ENCODE data around the gene NCAM2.

NCAM2 gene

GRCh38 chr21:21063828-21064227 is 65.6 kb downstream of the NCAM2 start:
- Histone ChIP-seq H3K27me3 (ENCODE audit: control insufficient read depth in 1 of 2, insufficient read depth in 1 of 2, low read length in 2 of 2) (no peaks in the 10 kb centered on the region), H3K27ac (ENCODE audit: low read length, poor library complexity, severe bottlenecking) (no peak overlapping the region), H3K4me1 (ENCODE audit: control insufficient read depth, insufficient read depth, low read depth, low read length) (no peaks in the 10 kb centered on the region), H2AK5ac (ENCODE audit: low read length, severe bottlenecking) (no peak overlapping the region), H2BK12ac (ENCODE audit: low read length in 2 of 2) (no peak overlapping the region), H2AFZ (ENCODE audit: low read depth, low read length) (no peak overlapping the region), H3K9me3 (ENCODE audit: control insufficient read depth, low read length) (no peaks in the 10 kb centered on the region), H3K4ac (ENCODE audit: low read depth in 1 of 2, low read length in 2 of 2) (no peak overlapping the region), H3K4me2 (ENCODE audit: low read length, poor library complexity, severe bottlenecking) (no peak overlapping the region), H3K14ac (ENCODE audit: low read length in 2 of 2) (no peak overlapping the region), H3K4me3 (ENCODE audit: insufficient read depth in 1 of 2, low read depth in 1 of 2, low read length in 2 of 2) (no peak overlapping the region), H3K9ac (ENCODE audit: low read length) (no peak overlapping the region), H3K36me3 (ENCODE audit: control insufficient read depth in 1 of 2, insufficient read depth in 2 of 2, low read depth in 1 of 2, low read length in 2 of 2) (no peaks in the 10 kb centered on the region), H3K23ac (ENCODE audit: low read length in 2 of 2) (no peak overlapping the region), H4K8ac (ENCODE audit: low read length) (no peak overlapping the region), H4K91ac (ENCODE audit: low read length) (no peak overlapping the region), H2BK120ac (ENCODE audit: low read depth, low read length) (no peak overlapping the region), H3K79me1 (replicated peaks; ENCODE audit: low read length, poor library complexity, severe bottlenecking) (no peaks in the 10 kb centered on the region), H3K18ac (ENCODE audit: low read depth in 1 of 2, low read length in 2 of 2) (no peak overlapping the region), H2BK15ac (ENCODE audit: low read depth, poor library complexity, severe bottlenecking) (no peak overlapping the region), H2BK5ac (ENCODE audit: low read depth, low read length, poor library complexity, severe bottlenecking) (no peak overlapping the region)
- no CpG with 5 or more reads among the region's 1 CpG for WGBS
- DNase-seq = no peak

DNA sequence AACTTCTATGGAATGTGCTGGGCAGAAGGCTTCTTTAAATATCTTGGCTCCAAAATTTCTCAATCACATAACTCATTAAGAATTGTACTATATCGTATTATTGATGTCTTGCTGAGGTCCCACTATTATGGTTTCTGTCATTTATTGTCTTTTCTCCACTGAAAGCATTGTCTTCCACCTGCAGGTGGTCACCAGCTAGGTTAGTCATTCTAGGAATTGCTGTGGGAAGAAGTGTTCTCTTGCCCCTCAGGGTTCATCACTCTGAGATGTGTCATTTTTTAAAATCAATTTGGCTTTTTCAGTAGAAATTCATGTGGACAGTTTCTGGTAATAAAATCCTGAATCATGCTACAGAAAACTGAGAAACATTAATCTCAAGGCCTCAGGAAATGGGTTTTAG is 66.1 kb downstream of the NCAM2 start:
- Histone ChIP-seq H3K27ac (ENCODE audit: low read length, poor library complexity, severe bottlenecking) (no peak overlapping the region), H3K18ac (ENCODE audit: low read depth in 1 of 2, low read length in 2 of 2) (no peak overlapping the region), H3K4ac (ENCODE audit: low read depth in 1 of 2, low read length in 2 of 2) (no peak overlapping the region), H3K9ac (ENCODE audit: low read length) (no peak overlapping the region), H4K91ac (ENCODE audit: low read length) (no peak overlapping the region), H2BK5ac (ENCODE audit: low read depth, low read length, poor library complexity, severe bottlenecking) (no peak overlapping the region), H3K4me2 (ENCODE audit: low read length, poor library complexity, severe bottlenecking) (no peak overlapping the region), H2BK12ac (ENCODE audit: low read length in 2 of 2) (no peak overlapping the region), H2BK15ac (ENCODE audit: low read depth, poor library complexity, severe bottlenecking) (no peak overlapping the region), H3K36me3 (ENCODE audit: control insufficient read depth in 1 of 2, insufficient read depth in 2 of 2, low read depth in 1 of 2, low read length in 2 of 2) (no peaks in the 10 kb centered on the region), H3K14ac (ENCODE audit: low read length in 2 of 2) (no peak overlapping the region), H2BK120ac (ENCODE audit: low read depth, low read length) (no peak overlapping the region), H3K4me1 (ENCODE audit: control insufficient read depth, insufficient read depth, low read depth, low read length) (no peaks in the 10 kb centered on the region), H3K79me1 (replicated peaks; ENCODE audit: low read length, poor library complexity, severe bottlenecking) (no peaks in the 10 kb centered on the region), H3K27me3 (ENCODE audit: control insufficient read depth in 1 of 2, insufficient read depth in 1 of 2, low read length in 2 of 2) (no peaks in the 10 kb centered on the region), H2AFZ (ENCODE audit: low read depth, low read length) (no peak overlapping the region), H4K8ac (ENCODE audit: low read length) (no peak overlapping the region), H3K9me3 (ENCODE audit: control insufficient read depth, low read length) (no peaks in the 10 kb centered on the region), H3K23ac (ENCODE audit: low read length in 2 of 2) (no peak overlapping the region), H3K4me3 (ENCODE audit: insufficient read depth in 1 of 2, low read depth in 1 of 2, low read length in 2 of 2) (no peak overlapping the region), H2AK5ac (ENCODE audit: low read length, severe bottlenecking) (no peak overlapping the region)
- WGBS = no CpG with 5 or more reads among the region's 1 CpG
- DNase-seq = no peak

GRCh38 chr21:21067375-21067774 is 69.2 kb downstream of the NCAM2 start:
- H4K91ac ChIP-seq (ENCODE audit: low read length) = no peak overlapping the region
- H2AK5ac ChIP-seq (ENCODE audit: low read length, severe bottlenecking) = no peak overlapping the region
- H2BK15ac ChIP-seq (ENCODE audit: low read depth, poor library complexity, severe bottlenecking) = no peak overlapping the region
- H2BK12ac ChIP-seq (ENCODE audit: low read length in 2 of 2) = no peak overlapping the region
- no peak overlapping the region for H3K27ac ChIP-seq (ENCODE audit: low read length, poor library complexity, severe bottlenecking)
- H2AFZ ChIP-seq (ENCODE audit: low read depth, low read length) = no peak overlapping the region
- no peak overlapping the region for H3K18ac ChIP-seq (ENCODE audit: low read depth in 1 of 2, low read length in 2 of 2)
- DNase-seq = no peak
- no peak overlapping the region for H3K4ac ChIP-seq (ENCODE audit: low read depth in 1 of 2, low read length in 2 of 2)
- H4K8ac ChIP-seq (ENCODE audit: low read length) = no peak overlapping the region
- no peaks in the 10 kb centered on the region for H3K36me3 ChIP-seq (ENCODE audit: control insufficient read depth in 1 of 2, insufficient read depth in 2 of 2, low read depth in 1 of 2, low read length in 2 of 2)
- H2BK120ac ChIP-seq (ENCODE audit: low read depth, low read length) = no peak overlapping the region
- H3K9me3 ChIP-seq (ENCODE audit: control insufficient read depth, low read length) = no peaks in the 10 kb centered on the region
- no peak overlapping the region for H3K4me2 ChIP-seq (ENCODE audit: low read length, poor library complexity, severe bottlenecking)
- H3K4me3 ChIP-seq (ENCODE audit: insufficient read depth in 1 of 2, low read depth in 1 of 2, low read length in 2 of 2) = no peak overlapping the region
- H3K79me1 ChIP-seq (replicated peaks; ENCODE audit: low read length, poor library complexity, severe bottlenecking) = no peaks in the 10 kb centered on the region
- H3K4me1 ChIP-seq (ENCODE audit: control insufficient read depth, insufficient read depth, low read depth, low read length) = no peaks in the 10 kb centered on the region
- H3K9ac ChIP-seq (ENCODE audit: low read length) = no peak overlapping the region
- H2BK5ac ChIP-seq (ENCODE audit: low read depth, low read length, poor library complexity, severe bottlenecking) = no peak overlapping the region
- no peak overlapping the region for H3K14ac ChIP-seq (ENCODE audit: low read length in 2 of 2)
- no peak overlapping the region for H3K23ac ChIP-seq (ENCODE audit: low read length in 2 of 2)
- H3K27me3 ChIP-seq (ENCODE audit: control insufficient read depth in 1 of 2, insufficient read depth in 1 of 2, low read length in 2 of 2) = no peaks in the 10 kb centered on the region

DNA sequence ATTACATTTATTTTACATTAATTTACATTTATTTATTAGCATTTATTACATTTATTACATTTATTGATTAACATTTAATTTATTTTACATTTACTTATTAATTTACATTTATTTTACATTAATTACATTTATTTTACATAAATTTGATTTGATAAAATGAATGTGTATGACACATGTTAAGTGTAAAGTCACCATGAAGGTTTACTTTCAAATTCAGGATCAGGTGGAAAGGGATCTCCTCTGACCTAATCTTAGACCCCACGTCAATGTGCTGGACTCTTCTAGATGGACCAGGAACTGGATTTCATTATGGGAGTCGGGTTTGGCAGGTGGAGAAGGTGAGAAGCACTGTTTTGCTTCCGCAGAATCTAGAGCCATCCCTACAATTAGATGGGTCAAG is 76.1 kb downstream of the NCAM2 start:
- Histone ChIP-seq H2BK12ac (ENCODE audit: low read length in 2 of 2) (no peak overlapping the region), H3K4me1 (ENCODE audit: control insufficient read depth, insufficient read depth, low read depth, low read length) (no peaks in the 10 kb centered on the region), H4K91ac (ENCODE audit: low read length) (no peak overlapping the region), H3K9ac (ENCODE audit: low read length) (no peak overlapping the region), H2AFZ (ENCODE audit: low read depth, low read length) (no peak overlapping the region), H2BK120ac (ENCODE audit: low read depth, low read length) (no peak overlapping the region), H4K8ac (ENCODE audit: low read length) (no peak overlapping the region), H3K18ac (ENCODE audit: low read depth in 1 of 2, low read length in 2 of 2) (no peak overlapping the region), H3K23ac (ENCODE audit: low read length in 2 of 2) (no peak overlapping the region), H2BK5ac (ENCODE audit: low read depth, low read length, poor library complexity, severe bottlenecking) (no peak overlapping the region), H3K27me3 (ENCODE audit: control insufficient read depth in 1 of 2, insufficient read depth in 1 of 2, low read length in 2 of 2) (no peaks in the 10 kb centered on the region), H2BK15ac (ENCODE audit: low read depth, poor library complexity, severe bottlenecking) (no peak overlapping the region), H3K79me1 (replicated peaks; ENCODE audit: low read length, poor library complexity, severe bottlenecking) (no peaks in the 10 kb centered on the region), H3K9me3 (ENCODE audit: control insufficient read depth, low read length) (no peaks in the 10 kb centered on the region), H3K14ac (ENCODE audit: low read length in 2 of 2) (no peak overlapping the region), H3K4ac (ENCODE audit: low read depth in 1 of 2, low read length in 2 of 2) (no peak overlapping the region), H2AK5ac (ENCODE audit: low read length, severe bottlenecking) (no peak overlapping the region), H3K4me3 (ENCODE audit: insufficient read depth in 1 of 2, low read depth in 1 of 2, low read length in 2 of 2) (no peak overlapping the region), H3K36me3 (ENCODE audit: control insufficient read depth in 1 of 2, insufficient read depth in 2 of 2, low read depth in 1 of 2, low read length in 2 of 2) (no peaks in the 10 kb centered on the region), H3K27ac (ENCODE audit: low read length, poor library complexity, severe bottlenecking) (no peak overlapping the region), H3K4me2 (ENCODE audit: low read length, poor library complexity, severe bottlenecking) (no peak overlapping the region)
- 92% methylated on average over 3 of the region's 3 CpGs for WGBS
- no peak for DNase-seq

Measured in mesenchymal stem cell (in vitro differentiated cells and primary cell).